Renal pelvis (tissue), 12 donors: ENCODE measurements around the gene TTC38. TPM values are rescaled to one million over a fixed set of nuclear protein-coding genes. Genes with fewer than 3 reads are reported as not detected.

ENCODE experiments used
- DNase-seq: peaks from one replicate; pipeline ENCODE4 v3.0.0-alpha.2; 2013
- long read RNA-seq, 16 experiments: transcript quantifications; one replicate each; lab custom pipeline, GENCODE V29; 2026
- polyA plus RNA-seq, 3 donors: library from polyadenylated mRNA; unstranded; fragments of 120-200 nt; gene quantifications; one replicate each; pipeline ENCODE4 v1.2.1, GENCODE V29; 2013; ENCODE audit not compliant: insufficient read length in 3 of 3

The TTC38 gene
- polyA plus RNA-seq: 10 to 100 TPM; 52.0 to 62.8 (median 60.0) TPM
- long read RNA-seq, donor 1, transcript TTC38-201 (14 exons, 2,610 nt): major isoform, 11 of 59 reads
- long read RNA-seq, donor 1, partial matches to known transcripts: 48 of 59 reads
- long read RNA-seq, donor 1, other reads (novel, unspliced or antisense): 0 of 59 reads
- long read RNA-seq, donor 2, transcript TTC38-201 (14 exons, 2,610 nt): major isoform, 9 of 9 reads
- long read RNA-seq, donor 2, partial matches to known transcripts: 0 of 9 reads
- long read RNA-seq, donor 2, other reads (novel, unspliced or antisense): 0 of 9 reads
- long read RNA-seq, donor 3, transcript TTC38-201 (14 exons, 2,610 nt): major isoform, 5 of 6 reads
- long read RNA-seq, donor 3, partial matches to known transcripts: 0 of 6 reads
- long read RNA-seq, donor 3, other reads (novel, unspliced or antisense): 0 of 6 reads
- long read RNA-seq, donor 4, transcript TTC38-201 (14 exons, 2,610 nt): major isoform, 11 of 52 reads
- long read RNA-seq, donor 4, partial matches to known transcripts: 40 of 52 reads
- long read RNA-seq, donor 4, other reads (novel, unspliced or antisense): 0 of 52 reads
- long read RNA-seq, donor 5, partial matches to known transcripts: 15 of 17 reads
- long read RNA-seq, donor 5, other reads (novel, unspliced or antisense): 0 of 17 reads
- long read RNA-seq, donor 6, transcript TTC38-201 (14 exons, 2,610 nt): major isoform, 13 of 14 reads
- long read RNA-seq, donor 6, partial matches to known transcripts: 0 of 14 reads
- long read RNA-seq, donor 6, other reads (novel, unspliced or antisense): 0 of 14 reads
- long read RNA-seq, donor 7, partial matches to known transcripts: 14 of 19 reads
- long read RNA-seq, donor 7, other reads (novel, unspliced or antisense): 0 of 19 reads
- long read RNA-seq, donor 8, partial matches to known transcripts: 0 of 3 reads
- long read RNA-seq, donor 8, other reads (novel, unspliced or antisense): 0 of 3 reads
- long read RNA-seq, donor 9, transcript TTC38-201 (14 exons, 2,610 nt): major isoform, 10 of 19 reads
- long read RNA-seq, donor 9, partial matches to known transcripts: 9 of 19 reads
- long read RNA-seq, donor 9, other reads (novel, unspliced or antisense): 0 of 19 reads
- long read RNA-seq, donor 10, transcript TTC38-201 (14 exons, 2,610 nt): major isoform, 6 of 58 reads
- long read RNA-seq, donor 10, partial matches to known transcripts: 51 of 58 reads
- long read RNA-seq, donor 10, other reads (novel, unspliced or antisense): 0 of 58 reads
- long read RNA-seq, donor 11, partial matches to known transcripts: 5 of 7 reads
- long read RNA-seq, donor 11, other reads (novel, unspliced or antisense): 0 of 7 reads
- long read RNA-seq, donor 12, transcript TTC38-201 (14 exons, 2,610 nt): major isoform, 19 of 19 reads
- long read RNA-seq, donor 12, partial matches to known transcripts: 0 of 19 reads
- long read RNA-seq, donor 12, other reads (novel, unspliced or antisense): 0 of 19 reads
- long read RNA-seq, donor 13, transcript TTC38-201 (14 exons, 2,610 nt): major isoform, 5 of 18 reads
- long read RNA-seq, donor 13, partial matches to known transcripts: 13 of 18 reads
- long read RNA-seq, donor 13, other reads (novel, unspliced or antisense): 0 of 18 reads
- long read RNA-seq, donor 14, transcript TTC38-201 (14 exons, 2,610 nt): major isoform, 13 of 30 reads
- long read RNA-seq, donor 14, partial matches to known transcripts: 17 of 30 reads
- long read RNA-seq, donor 14, other reads (novel, unspliced or antisense): 0 of 30 reads
- long read RNA-seq, donor 15, transcript TTC38-201 (14 exons, 2,610 nt): major isoform, 20 of 21 reads
- long read RNA-seq, donor 15, partial matches to known transcripts: 0 of 21 reads
- long read RNA-seq, donor 15, other reads (novel, unspliced or antisense): 0 of 21 reads
- long read RNA-seq, donor 16, partial matches to known transcripts: 11 of 14 reads
- long read RNA-seq, donor 16, other reads (novel, unspliced or antisense): 0 of 14 reads

- peak; percentile 88 for DNase-seq
Observed at GRCh38 chr22:46267431-46268279, at the start of gene TTC38. TSS of gene TTC38 (plus strand) at chr22:46268008. CDS start at chr22:46268040, 32 bp downstream.

- no peak for DNase-seq
Observed at GRCh38 chr22:46219636-46220035, 48.2 kb upstream of the TTC38 start.

- DNase-seq: no peak
Observed at GRCh38 chr22:46220921-46221320, 46.9 kb upstream of the TTC38 start.

DNA sequence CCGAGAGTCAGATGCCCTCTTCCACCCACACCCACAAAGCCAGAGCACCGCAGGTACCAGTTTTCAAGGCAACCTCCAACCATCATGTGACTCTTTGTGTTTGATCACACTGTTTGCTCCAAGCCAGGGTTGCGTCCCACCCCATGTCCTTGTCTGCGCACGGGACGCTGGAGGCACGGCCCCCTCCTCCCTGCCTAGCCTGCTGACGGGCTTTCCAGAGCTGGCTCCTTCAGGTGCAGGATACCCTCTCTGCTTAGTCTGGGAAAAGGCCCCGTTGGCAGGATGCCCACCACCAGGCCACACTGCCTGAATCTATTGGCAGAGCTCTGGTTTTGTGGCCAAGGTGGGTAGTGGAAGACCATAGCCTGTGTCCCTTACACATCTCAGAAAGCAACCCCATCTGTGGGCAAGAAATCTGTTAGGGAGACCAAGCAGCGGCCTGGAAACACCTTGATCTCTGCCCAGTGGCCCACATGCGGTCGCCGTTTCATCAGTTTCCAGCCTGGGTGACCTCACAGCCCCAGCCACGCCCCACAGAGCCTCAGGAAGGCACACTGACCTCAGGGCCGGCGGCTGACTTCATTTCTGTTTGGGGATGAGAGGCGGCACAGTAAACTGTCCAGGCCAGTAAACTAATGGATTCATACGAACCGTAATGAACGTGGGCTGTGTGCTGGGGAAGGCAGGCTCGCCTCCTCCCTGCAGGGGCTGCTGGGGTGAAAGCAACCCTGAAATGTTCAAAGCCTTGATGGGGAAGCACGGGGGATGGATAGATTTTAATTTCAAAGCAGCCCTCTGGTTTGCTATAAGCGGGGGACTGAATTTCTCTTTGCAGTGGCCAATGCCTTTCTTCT is 43.5 kb upstream of the TTC38 start:
- DNase-seq: no peak

DNA sequence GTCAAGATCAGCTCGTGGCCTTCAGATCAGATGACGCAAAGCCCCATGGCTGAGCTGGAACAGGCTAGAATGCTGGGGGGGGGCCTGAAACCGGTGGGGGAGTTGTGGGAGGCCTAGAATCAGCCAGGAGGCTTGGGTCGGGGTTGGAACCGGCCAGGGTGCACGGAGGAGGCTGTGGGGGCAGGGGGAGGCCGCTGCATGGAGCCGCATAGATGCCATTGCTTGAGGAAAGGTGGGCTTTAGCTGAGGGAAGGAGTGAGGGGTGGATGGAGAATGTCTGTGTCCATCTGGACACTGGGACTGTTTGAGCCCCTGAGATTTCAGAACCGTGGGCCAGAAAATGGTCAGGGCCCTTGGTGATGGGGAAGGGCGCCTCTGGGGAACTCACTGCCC is 42.9 kb upstream of the TTC38 start:
- no peak for DNase-seq

GRCh38 chr22:46225631-46226030 is 42.2 kb upstream of the TTC38 start:
- no peak for DNase-seq

GRCh38 chr22:46226577-46226976 is 41.2 kb upstream of the TTC38 start:
- DNase-seq: no peak

DNA sequence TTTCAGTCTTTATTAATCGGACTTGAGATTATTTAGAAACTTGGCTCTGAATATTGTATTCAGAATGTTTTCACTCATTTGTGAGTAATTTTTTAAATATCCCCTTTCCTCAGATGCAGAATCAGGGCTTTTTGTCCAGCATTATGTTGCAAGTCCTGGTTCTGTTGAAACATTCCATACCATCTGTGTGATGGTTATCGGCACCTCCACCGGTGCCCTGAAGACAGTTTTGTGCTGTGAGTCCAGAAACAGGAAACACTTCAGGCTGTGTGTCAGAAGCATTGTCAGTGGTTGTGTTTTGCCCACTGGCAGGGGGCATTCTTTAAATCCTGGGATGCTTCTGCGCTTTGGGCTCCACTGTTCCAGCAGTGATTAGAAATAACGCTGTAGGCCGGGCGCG is 38.1 kb upstream of the TTC38 start:
- no peak for DNase-seq

GRCh38 chr22:46230262-46230901 is 37.4 kb upstream of the TTC38 start:
- no peak for DNase-seq

GRCh38 chr22:46233231-46233630 is 34.6 kb upstream of the TTC38 start:
- no peak for DNase-seq

- no peak for DNase-seq
Observed at GRCh38 chr22:46234969-46235368, 32.8 kb upstream of the TTC38 start.

- no peak for DNase-seq
Observed at GRCh38 chr22:46237453-46238124, 30.2 kb upstream of the TTC38 start.

- DNase-seq: no peak
Observed at GRCh38 chr22:46238541-46238940, 29.3 kb upstream of the TTC38 start.

DNA sequence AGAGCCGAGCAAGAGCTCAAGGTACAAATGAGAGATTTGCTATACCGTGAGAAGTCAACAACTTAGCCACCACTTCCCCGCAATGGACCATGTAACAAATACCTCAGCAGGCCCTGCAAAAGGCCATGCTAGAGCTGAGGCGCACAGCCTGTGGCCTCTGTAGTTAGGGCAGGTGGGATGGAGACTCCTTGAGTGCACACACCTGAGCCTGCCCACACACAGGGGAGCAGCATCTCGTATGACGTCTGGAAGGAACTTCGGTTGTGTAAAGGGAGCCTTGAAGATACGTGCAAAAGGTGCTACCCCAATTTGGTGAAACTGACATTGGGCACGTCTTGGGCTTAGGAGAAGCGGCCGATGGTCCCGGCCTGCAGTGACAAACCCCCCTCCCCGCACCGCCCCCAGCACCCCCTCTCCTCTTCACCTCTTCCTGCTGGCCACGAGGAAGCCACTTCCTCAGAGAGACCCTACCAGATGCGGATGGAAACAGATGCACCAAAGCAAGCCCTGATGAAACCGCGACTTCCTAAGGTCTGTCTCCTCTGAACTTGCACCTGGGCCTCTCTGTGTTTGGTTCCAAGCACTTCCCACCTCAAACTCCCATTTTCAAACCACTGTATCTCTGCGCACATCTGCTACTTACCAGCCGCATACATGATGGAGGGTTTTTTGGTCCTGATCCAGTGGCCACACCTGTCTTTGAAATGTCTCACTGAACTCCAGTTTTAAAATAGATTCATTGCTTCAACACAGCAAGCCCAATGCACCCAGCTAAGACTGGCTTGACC is 28.4 kb upstream of the TTC38 start:
- DNase-seq: no peak

- no peak for DNase-seq
Observed at GRCh38 chr22:46240073-46240472, 27.7 kb upstream of the TTC38 start.

- DNase-seq: no peak
Observed at GRCh38 chr22:46240506-46240905, 27.3 kb upstream of the TTC38 start.

- DNase-seq: no peak
Observed at GRCh38 chr22:46240907-46241306, 26.9 kb upstream of the TTC38 start.
